Activated T-cell treated with anti-CD3 and anti-CD28 coated beads, Interleukin-2, amount 50 U/mL, for 48 hours (primary cell): ENCODE measurements around the gene COX5B.
"Not testable (repeated sequence)": the region's sequence is repeated elsewhere in the genome, so short reads cannot be mapped to it uniquely, and the experiment has no call there.

Experiments
- DNase-seq, 2 experiments: peaks; one replicate each; pipeline ENCODE4 v3.0.0-alpha.2; 2020

The COX5B gene

GRCh38 chr2:97654791-97655190 lies 8.9 kb downstream of the COX5B start:
- no peak for DNase-seq

GRCh38 chr2:97656129-97656755 lies 10.4 kb downstream of the COX5B start:
- no peak for DNase-seq

GRCh38 chr2:97656905-97657587 lies 11.2 kb downstream of the COX5B start:
- DNase-seq, result no peak

GRCh38 chr2:97657986-97658690 lies 12.3 kb downstream of the COX5B start:
- DNase-seq, result no peak

GRCh38 chr2:97658691-97659157 lies 12.9 kb downstream of the COX5B start:
- DNase-seq, result no peak

- no peak for DNase-seq
Measured at GRCh38 chr2:97659256-97660043, 13.6 kb downstream of the COX5B start.

GRCh38 chr2:97660044-97660774 lies 14.3 kb downstream of the COX5B start:
- DNase-seq, result no peak

GRCh38 chr2:97660775-97661389 lies 15.0 kb downstream of the COX5B start:
- DNase-seq, result no peak

- DNase-seq, result no peak
Measured at GRCh38 chr2:97661927-97662326, 16.1 kb downstream of the COX5B start.

GRCh38 chr2:97662386-97662894 lies 16.6 kb downstream of the COX5B start:
- DNase-seq, result no peak

GRCh38 chr2:97662895-97663625 lies 17.2 kb downstream of the COX5B start:
- peak; percentile 87 to 88 for DNase-seq

GRCh38 chr2:97663626-97663961 lies 17.7 kb downstream of the COX5B start:
- no peak for DNase-seq

GRCh38 chr2:97663962-97664635 lies 18.2 kb downstream of the COX5B start, which contains the start of gene ACTR1B:
TSS of gene ACTR1B (minus strand) at chr2:97664044. CDS start at chr2:97663890, 154 bp downstream.
- peak; percentile 97 to 98 for DNase-seq

- no peak for DNase-seq
Measured at GRCh38 chr2:97664636-97664970, 18.7 kb downstream of the COX5B start.

- no peak for DNase-seq
Measured at GRCh38 chr2:97669448-97669847, 23.6 kb downstream of the COX5B start, which contains the start of gene C2orf92. TSS of gene C2orf92 (plus strand) at chr2:97669713. CDS start at chr2:97669789, 76 bp downstream.

- no peak for DNase-seq
Measured at GRCh38 chr2:97670471-97670870, 24.6 kb downstream of the COX5B start.

GRCh38 chr2:97671526-97671925 lies 25.7 kb downstream of the COX5B start:
- no peak for DNase-seq

GRCh38 chr2:97672606-97673140 lies 26.8 kb downstream of the COX5B start:
- not testable (repeated sequence) for DNase-seq

- DNase-seq, result peak; percentile 49 to 53
Measured at GRCh38 chr2:97673182-97673914, 27.5 kb downstream of the COX5B start.
